ENCODE measurements around the gene ATG10.

DNA sequence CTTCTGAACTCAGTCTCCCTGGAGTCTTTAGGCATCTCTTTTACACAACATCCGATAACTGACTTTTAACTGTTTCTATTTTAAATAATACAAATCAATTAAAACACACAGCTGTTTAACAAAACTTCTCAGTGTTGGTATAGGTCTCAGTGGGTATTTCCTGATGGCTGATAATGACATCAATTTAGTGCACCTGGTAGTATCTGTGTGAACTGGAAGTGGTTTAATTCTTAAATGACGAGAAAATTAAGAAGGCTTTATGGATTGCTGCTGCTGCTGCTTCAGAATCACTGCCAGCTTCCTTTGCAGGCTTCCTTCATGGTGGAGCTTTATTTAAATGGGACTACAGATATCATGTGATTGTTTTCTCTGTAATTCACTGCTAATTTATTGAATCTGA is 214.0 kb downstream of the ATG10 start:
- TF ChIP-seq FOXK2 (IDR thresholded peaks at IDR 0.05) (no peak), FOXA1 (IDR thresholded peaks at IDR 0.05) (no peak), TARDBP (IDR thresholded peaks at IDR 0.05) (no peak), L3MBTL2 (conservative IDR thresholded peaks at IDR 0.05) (no peak), SUZ12 (IDR thresholded peaks at IDR 0.05) (no peak), ELF4 (IDR thresholded peaks at IDR 0.05) (no peak), BHLHE40 (IDR thresholded peaks at IDR 0.05; ENCODE audit: borderline replicate concordance) (no peak), CTBP1 (IDR thresholded peaks at IDR 0.05; ENCODE audit: borderline replicate concordance) (no peak), SP1 (IDR thresholded peaks at IDR 0.05) (no peak)
- TF ChIP-seq, protein P1, sequence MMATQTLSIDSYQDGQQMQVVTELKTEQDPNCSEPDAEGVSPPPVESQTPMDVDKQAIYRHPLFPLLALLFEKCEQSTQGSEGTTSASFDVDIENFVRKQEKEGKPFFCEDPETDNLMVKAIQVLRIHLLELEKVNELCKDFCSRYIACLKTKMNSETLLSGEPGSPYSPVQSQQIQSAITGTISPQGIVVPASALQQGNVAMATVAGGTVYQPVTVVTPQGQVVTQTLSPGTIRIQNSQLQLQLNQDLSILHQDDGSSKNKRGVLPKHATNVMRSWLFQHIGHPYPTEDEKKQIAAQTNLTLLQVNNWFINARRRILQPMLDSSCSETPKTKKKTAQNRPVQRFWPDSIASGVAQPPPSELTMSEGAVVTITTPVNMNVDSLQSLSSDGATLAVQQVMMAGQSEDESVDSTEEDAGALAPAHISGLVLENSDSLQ (IDR thresholded peaks at IDR 0.05) = no peak

All from HEK293T (cell line).